HG03439 (cell line): ENCODE results near the gene USP48.

Source experiments
- ATAC-seq: cut with Tn5 transposase; IDR thresholded peaks from one replicate; pipeline ENCODE4 v1.9.1; 2021; ENCODE audit warnings: mild to moderate bottlenecking, moderate library complexity; ENCODE audit not compliant: unreplicated experiment

The USP48 gene

GRCh38 chr1:21670956-21671902 is 111.7 kb downstream of the USP48 start:
- ATAC-seq = no peak

- ATAC-seq = no peak
Observed at GRCh38 chr1:21670059-21670881, 112.7 kb downstream of the USP48 start.

- ATAC-seq = no peak
Observed at GRCh38 chr1:21669258-21670058, 113.5 kb downstream of the USP48 start, which contains the start of gene RAP1GAP. RAP1GAP (minus strand) TSS chr1:21669357; CDS start chr1:21620032, 49,325 bp downstream.

GRCh38 chr1:21668951-21669257 is 114.0 kb downstream of the USP48 start:
- ATAC-seq = no peak

- ATAC-seq = no peak
Observed at GRCh38 chr1:21668232-21668950, 114.6 kb downstream of the USP48 start.

GRCh38 chr1:21667348-21668231 is 115.4 kb downstream of the USP48 start:
- no peak for ATAC-seq

- no peak for ATAC-seq
Observed at GRCh38 chr1:21666576-21667320, 116.2 kb downstream of the USP48 start.

- ATAC-seq = no peak
Observed at GRCh38 chr1:21665711-21666575, 117.0 kb downstream of the USP48 start.

- no peak for ATAC-seq
Observed at GRCh38 chr1:21664806-21665588, 118.0 kb downstream of the USP48 start.

GRCh38 chr1:21663951-21664805 is 118.8 kb downstream of the USP48 start:
- ATAC-seq = no peak

GRCh38 chr1:21663248-21663950 is 119.5 kb downstream of the USP48 start:
- no peak for ATAC-seq

GRCh38 chr1:21662426-21663247 is 120.3 kb downstream of the USP48 start:
- no peak for ATAC-seq

- no peak for ATAC-seq
Observed at GRCh38 chr1:21661886-21662285, 121.1 kb downstream of the USP48 start.

- ATAC-seq = no peak
Observed at GRCh38 chr1:21659924-21660326, 123.0 kb downstream of the USP48 start.
